T-helper 17 cell (primary cell): ENCODE measurements around the gene SMIM10L2A. TPM values are rescaled to one million over a fixed set of nuclear protein-coding genes. Genes with fewer than 3 reads are reported as not detected.
"Not testable (repeated sequence)": the region's sequence is repeated elsewhere in the genome, so short reads cannot be mapped to it uniquely, and the experiment has no call there.

ENCODE experiments used
- ATAC-seq: fragments of 150-1000 bp; cut with Tn5 transposase; 2 replicates; pipeline ENCODE4 v1.10.0; 2021; ENCODE audit warnings: mild to moderate bottlenecking, moderate library complexity
- DNase-seq, 3 donors: peaks; one replicate each; pipeline versions ENCODE4 v3.0.0 to v3.0.0-alpha.2; 2020 to 2021
- H3K9me3 ChIP-seq: one replicate; pipeline ENCODE4 v1.7.0; 2013; ENCODE audit warnings: low read length, mild to moderate bottlenecking; ENCODE audit not compliant: control insufficient read depth, poor library complexity, severe bottlenecking
- H3K27ac Mint-ChIP-seq: one replicate; pipeline ENCODE4 v1.8.0; 2022; ENCODE audit warnings: mild to moderate bottlenecking, moderate library complexity, mixed read lengths
- H3K27me3 Mint-ChIP-seq: one replicate; pipeline ENCODE4 v1.8.0; 2022; ENCODE audit warnings: mixed read lengths
- H3K36me3 Mint-ChIP-seq: one replicate; pipeline ENCODE4 v1.8.0; 2022; ENCODE audit warnings: low read depth, mixed read lengths
- H3K4me1 Mint-ChIP-seq: one replicate; pipeline ENCODE4 v1.8.0; 2022; ENCODE audit warnings: mild to moderate bottlenecking, mixed read lengths
- H3K4me3 Mint-ChIP-seq: one replicate; pipeline ENCODE4 v1.8.0; 2022; ENCODE audit warnings: mild to moderate bottlenecking, moderate library complexity, mixed read lengths
- total RNA-seq, 4 donors: library from RNA in 2 of 4; stranded (reverse) in 2 of 4; gene quantifications; one replicate each; pipeline ENCODE4 v1.2.3 and lab custom pipeline; 2022 to 2026

SMIM10L2A gene
- total RNA-seq, 2 donors from 2014 or later = 0.37 to 0.45 TPM

DNA sequence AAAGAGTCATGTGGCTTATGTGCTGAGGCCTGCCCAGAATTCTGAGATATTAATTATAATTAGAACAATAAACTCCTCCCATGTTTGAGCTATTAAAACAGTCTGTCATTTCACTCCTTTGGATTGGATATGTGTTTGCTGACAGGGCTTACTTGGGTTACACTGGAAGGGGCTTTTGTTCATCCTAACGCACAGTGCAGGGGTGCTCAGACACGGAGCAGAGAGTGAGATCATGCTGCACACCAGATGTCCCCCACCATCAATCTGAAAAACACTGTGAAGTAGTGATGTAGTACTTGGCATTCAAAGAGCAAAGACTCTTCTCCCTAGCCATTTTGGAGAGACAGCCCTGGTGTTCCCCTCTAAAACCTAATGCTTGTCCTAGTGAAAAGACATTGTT, 24.1 kb upstream of the SMIM10L2A start:
- H3K9me3 ChIP-seq = no peaks in the 10 kb centered on the region
- Mint-ChIP-seq H3K36me3 (no peaks in the 10 kb centered on the region), H3K4me1 (peaks cover 5% of the 10 kb centered on the region), H3K4me3 (no peak overlapping the region), H3K27me3 (no peaks in the 10 kb centered on the region), H3K27ac (no peak overlapping the region)
- ATAC-seq = no peak
- DNase-seq = no peak

DNA sequence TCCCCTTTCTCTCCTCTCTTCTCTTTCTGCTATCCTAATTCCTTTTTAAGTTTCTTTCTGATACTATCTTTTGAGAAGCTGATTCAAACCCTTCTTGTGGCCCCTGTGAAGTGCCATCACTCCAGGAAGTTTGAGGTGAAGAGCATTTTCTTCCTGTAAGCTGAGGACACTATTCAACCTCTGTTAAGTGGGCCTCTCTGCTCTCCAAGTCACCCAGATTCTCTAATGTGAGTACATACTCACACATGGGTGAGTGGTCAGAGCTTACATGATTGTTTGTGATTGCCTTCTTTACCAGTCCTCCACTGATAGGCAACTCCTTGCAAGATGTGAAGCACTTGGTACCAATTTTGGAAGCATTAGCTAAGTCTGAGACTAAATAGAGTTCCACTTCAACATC, 18.4 kb upstream of the SMIM10L2A start:
- DNase-seq = no peak
- no peak for ATAC-seq
- peak overlapping the region; percentile 67 for H3K27ac Mint-ChIP-seq
- peaks cover 10% of the 10 kb centered on the region for H3K4me1 Mint-ChIP-seq
- H3K9me3 ChIP-seq = no peaks in the 10 kb centered on the region
- H3K36me3 Mint-ChIP-seq = no peaks in the 10 kb centered on the region
- H3K4me3 Mint-ChIP-seq = no peak overlapping the region
- H3K27me3 Mint-ChIP-seq = no peaks in the 10 kb centered on the region

DNA sequence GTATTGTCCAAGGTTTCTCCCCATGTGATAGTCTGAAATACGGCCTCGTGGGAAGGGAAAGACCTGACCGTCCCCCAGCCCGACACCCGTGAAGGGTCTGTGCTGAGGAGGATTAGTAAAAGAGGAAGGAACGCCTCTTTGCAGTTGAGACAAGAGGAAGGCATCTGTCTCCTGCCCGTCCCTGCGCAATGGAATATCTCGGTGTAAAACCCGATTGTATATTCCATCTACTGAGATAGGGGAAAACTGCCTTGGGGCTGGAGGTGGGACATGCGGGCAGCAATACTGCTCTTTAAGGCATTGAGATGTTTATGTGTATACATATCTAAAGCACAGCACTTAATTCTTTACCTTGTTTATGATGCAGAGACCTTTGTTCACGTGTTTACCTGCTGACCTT, 15.3 kb upstream of the SMIM10L2A start:
- not testable (repeated sequence) for H3K4me3 Mint-ChIP-seq, ATAC-seq

GRCh38 chrX:135408794-135409193, 12.9 kb upstream of the SMIM10L2A start:
- ATAC-seq (no peak), DNase-seq (no peak)
- Mint-ChIP-seq H3K36me3 (no peaks in the 10 kb centered on the region), H3K4me1 (no peaks in the 10 kb centered on the region), H3K27me3 (no peaks in the 10 kb centered on the region), H3K27ac (no peak overlapping the region), H3K4me3 (no peak overlapping the region)
- H3K9me3 ChIP-seq = no peaks in the 10 kb centered on the region

More for the DNA sequence above, 15.3 kb upstream of the SMIM10L2A start:
- not testable (repeated sequence) for H3K27ac Mint-ChIP-seq, H3K27me3 Mint-ChIP-seq, H3K9me3 ChIP-seq, DNase-seq, H3K36me3 Mint-ChIP-seq
- peaks cover 10% of the 10 kb centered on the region for H3K4me1 Mint-ChIP-seq

GRCh38 chrX:135410861-135411627, 10.7 kb upstream of the SMIM10L2A start:
- no peak overlapping the region for H3K4me3 Mint-ChIP-seq
- ATAC-seq (no peak), DNase-seq (no peak)
- H3K9me3 ChIP-seq = no peaks in the 10 kb centered on the region
- H3K27me3 Mint-ChIP-seq = no peaks in the 10 kb centered on the region
- no peaks in the 10 kb centered on the region for H3K36me3 Mint-ChIP-seq
- no peaks in the 10 kb centered on the region for H3K4me1 Mint-ChIP-seq
- H3K27ac Mint-ChIP-seq = no peak overlapping the region

- no peaks in the 10 kb centered on the region for H3K4me1 Mint-ChIP-seq
- DNase-seq = no peak
- H3K4me3 Mint-ChIP-seq = no peak overlapping the region
- ATAC-seq = no peak
- H3K27me3 Mint-ChIP-seq = no peaks in the 10 kb centered on the region
- no peaks in the 10 kb centered on the region for H3K9me3 ChIP-seq
- no peak overlapping the region for H3K27ac Mint-ChIP-seq
- H3K36me3 Mint-ChIP-seq = no peaks in the 10 kb centered on the region
Observed at GRCh38 chrX:135411893-135412292, 9.9 kb upstream of the SMIM10L2A start.

DNA sequence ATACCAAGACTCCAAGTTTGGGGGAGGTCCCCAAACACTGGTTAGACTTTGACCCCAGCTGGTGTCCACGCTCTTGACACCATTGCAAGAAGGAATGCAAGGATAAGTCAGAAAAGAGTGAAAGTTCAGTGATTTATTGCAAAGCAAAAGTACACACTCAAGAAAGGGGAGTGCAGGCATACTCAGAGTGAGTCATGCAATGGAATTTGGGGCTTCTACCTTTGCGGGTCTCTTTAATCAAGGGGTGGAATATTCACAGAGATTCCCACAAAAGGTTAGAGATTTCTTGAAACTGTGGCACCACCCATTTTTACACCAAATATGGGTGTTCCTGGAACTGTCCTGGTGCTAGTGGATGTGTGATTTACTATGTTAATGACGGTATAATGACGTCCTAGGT, 5.2 kb upstream of the SMIM10L2A start:
- ATAC-seq (no peak), DNase-seq (no peak)
- H3K9me3 ChIP-seq = no peaks in the 10 kb centered on the region
- Mint-ChIP-seq H3K27ac (no peak overlapping the region), H3K4me3 (no peak overlapping the region), H3K27me3 (no peaks in the 10 kb centered on the region), H3K36me3 (no peaks in the 10 kb centered on the region), H3K4me1 (peaks cover 3% of the 10 kb centered on the region)

- Mint-ChIP-seq H3K36me3 (no peaks in the 10 kb centered on the region), H3K27me3 (no peaks in the 10 kb centered on the region), H3K4me3 (peak overlapping the region; percentile 79), H3K4me1 (peaks cover 8% of the 10 kb centered on the region), H3K27ac (no peak overlapping the region)
- DNase-seq = no peak
- H3K9me3 ChIP-seq = no peaks in the 10 kb centered on the region
- no peak for ATAC-seq
Observed at GRCh38 chrX:135420831-135421230, 913 bp upstream of the SMIM10L2A start.

DNA sequence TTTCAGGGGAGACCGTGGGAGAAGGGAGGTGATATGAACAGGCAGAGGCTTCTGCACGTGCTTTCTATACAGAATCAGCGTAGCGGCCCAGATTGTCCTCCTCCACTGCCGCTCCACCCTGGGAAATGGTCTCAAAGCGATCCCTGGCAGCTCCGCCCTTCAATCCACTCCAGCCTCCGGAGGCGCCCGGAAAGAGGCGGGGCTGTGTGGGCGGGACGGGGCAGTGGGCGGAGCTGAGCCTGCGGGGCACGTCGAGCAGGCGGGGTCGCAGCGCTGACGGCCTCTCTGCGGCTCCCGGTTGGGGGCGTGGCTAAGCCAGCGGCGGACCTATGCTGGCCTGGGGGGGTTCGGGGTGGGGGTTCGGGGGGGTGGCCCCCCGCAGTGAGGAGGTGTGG, 210 bp upstream of the SMIM10L2A start:
- H3K27me3 Mint-ChIP-seq = no peaks in the 10 kb centered on the region
- no peak overlapping the region for H3K27ac Mint-ChIP-seq
- H3K4me3 Mint-ChIP-seq = peak overlapping the region; percentile 79
- H3K9me3 ChIP-seq = no peaks in the 10 kb centered on the region
- H3K4me1 Mint-ChIP-seq = peaks cover 8% of the 10 kb centered on the region
- ATAC-seq (peak; percentile 93), DNase-seq (peak; percentile 76 to 83 (median 80))
- H3K36me3 Mint-ChIP-seq = no peaks in the 10 kb centered on the region

DNA sequence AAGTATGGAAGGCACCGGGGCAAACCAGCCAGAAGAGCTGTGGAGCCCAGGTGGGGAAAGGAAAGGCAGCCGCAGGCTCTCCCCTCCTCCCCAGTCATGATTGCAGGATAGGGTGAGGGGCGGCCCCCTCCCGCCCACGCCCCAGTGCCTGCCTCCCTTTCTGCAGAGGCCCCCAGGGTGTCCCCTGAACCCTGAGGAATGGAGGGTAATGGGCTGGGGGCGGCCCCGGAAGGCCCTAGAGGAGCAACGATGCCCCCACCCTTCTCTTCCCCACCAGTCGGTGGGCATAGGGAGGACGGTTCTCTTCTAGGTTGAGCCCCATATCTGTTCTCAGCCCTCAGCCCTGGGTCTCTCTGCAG, 1.0 kb downstream of the SMIM10L2A start:
- H3K4me3 Mint-ChIP-seq = peak overlapping the region; percentile 56
- not testable (repeated sequence) for ATAC-seq, DNase-seq, H3K36me3 Mint-ChIP-seq, H3K9me3 ChIP-seq, H3K4me1 Mint-ChIP-seq, H3K27ac Mint-ChIP-seq, H3K27me3 Mint-ChIP-seq

- H3K27me3 Mint-ChIP-seq = not testable (repeated sequence)
Observed at GRCh38 chrX:135423173-135423864, 1.6 kb downstream of the SMIM10L2A start.

DNA sequence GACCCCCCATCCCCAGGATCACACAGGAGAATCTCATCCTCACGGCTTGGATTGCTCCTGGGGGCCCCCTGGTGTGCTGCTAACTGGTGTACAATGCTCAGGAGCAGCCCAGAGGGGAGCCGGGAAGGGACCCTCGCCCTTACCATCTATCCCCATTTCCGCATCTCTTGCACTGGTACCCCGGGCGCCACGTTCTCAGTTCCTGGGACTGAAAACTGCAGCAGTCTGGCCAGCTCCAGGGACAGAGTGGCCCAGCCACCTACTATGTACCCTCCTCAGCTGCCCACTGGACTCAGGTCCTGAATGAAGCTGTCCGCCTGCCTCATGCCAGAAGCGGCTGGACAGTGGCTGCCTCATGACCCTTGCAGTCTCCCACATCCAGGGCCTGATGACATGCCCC, 2.7 kb downstream of the SMIM10L2A start:
- H3K27me3 Mint-ChIP-seq = no peaks in the 10 kb centered on the region

More at GRCh38 chrX:135423173-135423864, 1.6 kb downstream of the SMIM10L2A start:
- not testable (repeated sequence) for H3K4me1 Mint-ChIP-seq, DNase-seq, ATAC-seq, H3K9me3 ChIP-seq, H3K27ac Mint-ChIP-seq, H3K36me3 Mint-ChIP-seq
- H3K4me3 Mint-ChIP-seq = peak overlapping the region; percentile 56

DNA sequence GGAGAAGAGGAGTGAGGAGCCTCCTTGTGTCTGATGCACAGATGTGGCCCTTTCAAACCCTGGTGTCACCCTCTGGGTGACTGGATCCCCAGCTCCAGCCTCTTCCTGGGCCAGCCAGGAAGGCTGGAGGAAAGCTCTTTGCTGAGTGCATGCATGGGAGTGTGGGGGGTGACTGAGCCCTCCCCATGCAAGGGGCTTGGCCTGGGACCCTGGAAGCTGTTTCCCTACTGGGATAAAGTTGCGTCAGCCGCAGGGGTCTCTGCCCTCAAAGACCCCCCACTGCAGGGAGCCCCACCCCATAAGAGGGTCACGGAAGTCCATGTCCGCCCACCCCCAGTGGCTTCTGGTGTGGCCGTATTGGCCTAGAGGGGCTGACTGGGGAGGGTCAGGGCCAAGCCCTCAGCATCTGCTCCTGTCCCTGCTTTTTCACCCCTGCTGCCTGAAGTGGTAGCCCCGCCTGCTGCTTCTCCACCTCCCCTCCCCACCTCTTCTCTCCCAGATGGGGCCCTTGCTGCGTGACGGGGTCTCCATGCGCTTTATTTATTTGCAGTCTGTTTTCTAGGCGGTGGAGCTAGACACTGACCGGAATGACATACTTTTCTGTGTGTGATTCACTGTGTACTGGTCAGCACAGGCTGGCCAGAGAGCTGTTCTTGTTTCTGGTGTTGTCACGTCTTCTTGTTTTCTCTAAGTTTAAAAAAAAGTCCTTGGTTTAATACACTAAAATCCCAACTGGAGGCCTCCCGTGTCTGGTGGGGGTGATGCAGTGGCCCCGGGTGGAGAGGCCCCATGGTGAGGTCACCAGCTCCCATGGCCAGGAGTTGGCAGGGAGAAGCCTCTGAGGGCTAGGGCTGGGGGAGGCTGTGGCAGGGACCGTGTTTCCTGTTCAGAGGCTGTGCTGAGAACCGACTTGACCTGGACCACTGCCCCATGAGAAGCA, 3.6 kb downstream of the SMIM10L2A start:
- Mint-ChIP-seq H3K36me3 (no peaks in the 10 kb centered on the region), H3K27me3 (no peaks in the 10 kb centered on the region), H3K4me3 (no peak overlapping the region), H3K4me1 (peaks cover 8% of the 10 kb centered on the region), H3K27ac (no peak overlapping the region)
- H3K9me3 ChIP-seq = no peaks in the 10 kb centered on the region
- no peak for DNase-seq
- ATAC-seq = no peak

More for the DNA sequence above, 2.7 kb downstream of the SMIM10L2A start:
- H3K4me3 Mint-ChIP-seq = no peak overlapping the region
- no peak for DNase-seq
- ATAC-seq = no peak
- no peak overlapping the region for H3K27ac Mint-ChIP-seq
- H3K36me3 Mint-ChIP-seq = no peaks in the 10 kb centered on the region
- peaks cover 8% of the 10 kb centered on the region for H3K4me1 Mint-ChIP-seq
- no peaks in the 10 kb centered on the region for H3K9me3 ChIP-seq
